Measurements from ENCODE around the gene CHAT.

CHAT gene

DNA sequence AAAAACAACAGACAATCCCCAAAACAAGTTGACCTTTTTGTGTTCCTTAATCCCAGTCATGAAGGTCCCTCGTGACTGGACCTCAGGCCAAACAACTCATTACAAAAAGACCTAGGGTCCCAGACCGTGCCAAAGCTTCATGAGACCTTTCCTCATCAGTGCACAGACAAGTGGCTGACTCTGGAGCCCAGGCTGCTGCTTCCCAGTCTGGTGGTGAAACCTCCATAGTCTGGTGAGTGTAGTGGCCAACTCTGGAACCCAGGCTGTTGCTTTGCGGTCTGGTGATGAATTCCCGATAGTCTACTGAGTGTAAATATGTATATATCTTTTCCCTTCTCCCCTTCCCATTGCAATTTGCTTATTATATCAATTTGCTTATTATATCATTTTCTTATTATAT lies 25.9 kb upstream of the CHAT start:
- no peak overlapping the region for H3K4me3 ChIP-seq (ENCODE audit: low read depth, low read length)
- H3K9me3 ChIP-seq, result no peaks in the 10 kb centered on the region
- no peak for DNase-seq
- no peaks in the 10 kb centered on the region for H3K36me3 ChIP-seq
- TF ChIP-seq, protein P1, sequence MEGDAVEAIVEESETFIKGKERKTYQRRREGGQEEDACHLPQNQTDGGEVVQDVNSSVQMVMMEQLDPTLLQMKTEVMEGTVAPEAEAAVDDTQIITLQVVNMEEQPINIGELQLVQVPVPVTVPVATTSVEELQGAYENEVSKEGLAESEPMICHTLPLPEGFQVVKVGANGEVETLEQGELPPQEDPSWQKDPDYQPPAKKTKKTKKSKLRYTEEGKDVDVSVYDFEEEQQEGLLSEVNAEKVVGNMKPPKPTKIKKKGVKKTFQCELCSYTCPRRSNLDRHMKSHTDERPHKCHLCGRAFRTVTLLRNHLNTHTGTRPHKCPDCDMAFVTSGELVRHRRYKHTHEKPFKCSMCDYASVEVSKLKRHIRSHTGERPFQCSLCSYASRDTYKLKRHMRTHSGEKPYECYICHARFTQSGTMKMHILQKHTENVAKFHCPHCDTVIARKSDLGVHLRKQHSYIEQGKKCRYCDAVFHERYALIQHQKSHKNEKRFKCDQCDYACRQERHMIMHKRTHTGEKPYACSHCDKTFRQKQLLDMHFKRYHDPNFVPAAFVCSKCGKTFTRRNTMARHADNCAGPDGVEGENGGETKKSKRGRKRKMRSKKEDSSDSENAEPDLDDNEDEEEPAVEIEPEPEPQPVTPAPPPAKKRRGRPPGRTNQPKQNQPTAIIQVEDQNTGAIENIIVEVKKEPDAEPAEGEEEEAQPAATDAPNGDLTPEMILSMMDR (IDR thresholded peaks at IDR 0.05; ENCODE audit: low read depth, low read length), result no peak
- H3K4me1 ChIP-seq, result no peaks in the 10 kb centered on the region
- no peaks in the 10 kb centered on the region for H3K27me3 ChIP-seq

DNA sequence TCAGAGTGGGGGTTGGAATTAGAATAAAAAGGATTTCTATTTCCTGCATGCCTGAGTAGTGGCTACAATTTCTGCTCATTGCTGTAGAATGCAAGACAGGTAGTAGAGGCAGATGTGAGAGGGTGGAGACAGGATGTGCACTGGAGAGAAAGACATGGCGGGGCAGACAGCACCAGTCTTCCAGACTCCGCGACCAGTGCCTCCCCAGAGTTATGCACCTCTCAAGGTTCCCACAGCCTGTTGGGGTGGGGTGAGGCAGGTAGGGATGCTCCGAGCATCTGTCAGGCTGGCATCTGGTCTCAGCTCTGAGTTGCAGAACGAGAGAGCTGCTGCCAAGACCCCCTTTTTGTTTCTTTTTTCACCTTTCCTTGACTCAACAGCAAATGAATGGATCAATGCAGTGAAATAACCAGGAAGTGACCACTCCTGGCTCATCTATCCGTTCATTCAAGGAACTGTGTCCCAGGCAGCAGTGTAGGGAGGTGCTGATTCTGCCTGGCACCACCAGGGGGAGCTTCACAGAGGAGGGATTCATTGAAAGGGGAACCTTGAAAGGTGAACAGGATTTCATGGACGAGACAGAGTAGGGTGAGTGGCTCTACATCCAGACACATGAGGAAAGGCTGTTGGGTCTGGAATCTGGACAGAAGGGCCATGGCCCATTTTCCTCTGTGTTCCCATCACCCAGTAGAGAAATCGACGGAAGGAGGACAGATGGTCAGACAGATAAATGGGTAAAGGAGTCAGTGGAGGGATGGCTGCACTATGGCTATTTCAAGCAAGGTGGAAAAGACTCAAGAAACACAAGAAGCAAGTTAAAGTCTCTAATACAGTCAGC lies 20.9 kb upstream of the CHAT start:
- Histone ChIP-seq H3K9me3 (no peaks in the 10 kb centered on the region), H3K36me3 (no peaks in the 10 kb centered on the region)
- peak; percentile 74 for DNase-seq

DNA sequence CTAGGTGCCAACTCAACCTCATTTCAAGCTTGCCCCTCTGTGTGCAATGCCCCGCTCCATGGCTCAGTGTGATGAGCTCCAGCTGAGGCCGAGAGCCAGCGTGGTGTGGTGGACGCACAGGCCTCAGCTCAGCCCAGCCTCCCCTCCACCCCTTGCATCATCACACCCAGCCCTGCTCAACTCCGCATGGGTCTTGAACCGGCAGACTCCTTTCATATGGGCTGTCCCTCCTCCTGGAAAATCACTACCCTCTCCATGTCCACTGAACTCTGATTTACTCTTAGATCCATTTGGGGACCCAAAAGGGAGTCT lies 20.3 kb upstream of the CHAT start:
- H3K27me3 ChIP-seq, result no peaks in the 10 kb centered on the region
- H3K4me3 ChIP-seq (ENCODE audit: low read depth, low read length), result no peak overlapping the region
- peaks cover 15% of the 10 kb centered on the region; the same call in 1 of the 2 replicates for H3K4me1 ChIP-seq
- TF ChIP-seq, protein P1 (IDR thresholded peaks at IDR 0.05; ENCODE audit: low read depth, low read length), result no peak
- H3K9me3 ChIP-seq, result no peaks in the 10 kb centered on the region
- H3K36me3 ChIP-seq, result no peaks in the 10 kb centered on the region
- no peak for DNase-seq

More for the DNA sequence above, 20.9 kb upstream of the CHAT start:
- Histone ChIP-seq H3K4me1 (peaks cover 15% of the 10 kb centered on the region; the same call in 1 of the 2 replicates), H3K4me3 (ENCODE audit: low read depth, low read length) (no peak overlapping the region), H3K27me3 (no peaks in the 10 kb centered on the region)
- TF ChIP-seq, protein P1 (IDR thresholded peaks at IDR 0.05; ENCODE audit: low read depth, low read length), result peak; percentile 99

DNA sequence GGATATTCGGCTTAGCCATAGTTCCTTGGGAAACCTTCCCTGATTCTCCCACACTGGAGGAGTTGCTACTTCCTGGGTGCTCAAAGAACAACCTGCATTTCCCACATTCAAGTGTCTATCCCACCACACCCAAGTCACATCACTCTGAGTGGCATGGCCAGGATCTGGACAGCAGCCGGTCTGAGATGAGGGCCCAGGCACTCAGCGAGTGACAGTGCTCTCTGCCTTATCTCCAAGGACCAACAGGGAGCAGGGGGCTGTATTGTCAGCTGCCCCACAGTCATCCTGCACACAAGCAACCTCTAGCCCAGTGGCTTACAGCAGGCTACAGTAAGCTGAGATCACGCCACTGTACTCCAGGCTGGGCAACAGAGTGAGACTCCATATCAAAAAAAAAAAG lies 19.8 kb upstream of the CHAT start:
- Histone ChIP-seq H3K9me3 (no peaks in the 10 kb centered on the region), H3K4me1 (peaks cover 15% of the 10 kb centered on the region; the same call in 1 of the 2 replicates), H3K27me3 (no peaks in the 10 kb centered on the region), H3K36me3 (no peaks in the 10 kb centered on the region), H3K4me3 (ENCODE audit: low read depth, low read length) (no peak overlapping the region)
- DNase-seq, result no peak
- TF ChIP-seq, protein P1 (IDR thresholded peaks at IDR 0.05; ENCODE audit: low read depth, low read length), result no peak

DNA sequence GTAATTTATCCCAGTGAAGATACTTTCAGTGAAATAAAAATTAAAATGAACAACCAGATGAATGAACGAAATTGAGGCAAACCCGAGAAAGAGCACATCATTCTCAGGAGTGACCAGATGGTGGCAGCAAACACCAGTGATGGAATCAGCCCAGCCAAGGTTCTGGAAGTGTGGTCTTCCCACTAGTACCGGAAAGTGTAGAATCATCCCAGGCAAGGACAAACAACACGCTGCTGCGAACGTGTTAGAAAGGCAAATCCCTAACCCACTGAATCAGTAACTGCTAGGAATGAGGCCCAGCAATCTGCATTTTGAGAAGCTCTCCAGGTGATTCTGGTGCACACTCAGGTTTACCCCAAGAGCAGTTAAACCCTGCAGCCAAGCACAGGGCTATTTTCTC lies 19.2 kb upstream of the CHAT start:
- Histone ChIP-seq H3K9me3 (no peaks in the 10 kb centered on the region), H3K36me3 (no peaks in the 10 kb centered on the region)
- DNase-seq, result peak; percentile 70

More for the DNA sequence above, 19.2 kb upstream of the CHAT start:
- Histone ChIP-seq H3K4me1 (peaks cover 15% of the 10 kb centered on the region; the same call in 1 of the 2 replicates), H3K4me3 (ENCODE audit: low read depth, low read length) (no peak overlapping the region), H3K27me3 (no peaks in the 10 kb centered on the region)
- TF ChIP-seq, protein P1 (IDR thresholded peaks at IDR 0.05; ENCODE audit: low read depth, low read length), result peak; percentile 91
